Immature natural killer cell (primary cell): ENCODE data around the gene PIP4K2A. TPM values are rescaled to one million over a fixed set of nuclear protein-coding genes. Genes with fewer than 3 reads are reported as not detected.
A peak's percentile ranks its signal among the peaks of the same experiment; 100 is the strongest.
"Not testable (repeated sequence)": the region's sequence is repeated elsewhere in the genome, so short reads cannot be mapped to it uniquely, and the experiment has no call there.

Experiments
- DNase-seq, 3 donors: peaks; one replicate each; pipeline ENCODE4 v3.0.0; 2022; ENCODE audit warnings: mixed read lengths in 1 of 3
- H3K27ac Mint-ChIP-seq, 6 donors: one replicate each; pipeline ENCODE4 v1.8.0; 2020; ENCODE audit warnings: mixed read lengths in 6 of 6, mild to moderate bottlenecking in 5 of 6, inconsistent platforms in 4 of 6, moderate library complexity in 3 of 6
- H3K27me3 Mint-ChIP-seq, 3 donors: one replicate each; pipeline ENCODE4 v1.8.0; 2020 to 2021; ENCODE audit warnings: low read depth in 3 of 3, mild to moderate bottlenecking in 3 of 3, mixed read lengths in 3 of 3, moderate library complexity in 3 of 3, inconsistent platforms in 1 of 3
- H3K36me3 Mint-ChIP-seq, 3 donors: one replicate each; pipeline ENCODE4 v1.8.0; 2020; ENCODE audit warnings: mixed read lengths in 3 of 3, inconsistent platforms in 2 of 3, mild to moderate bottlenecking in 2 of 3
- H3K4me1 Mint-ChIP-seq, 2 donors: one replicate each; pipeline ENCODE4 v1.8.0; 2020; ENCODE audit warnings: inconsistent platforms in 2 of 2, mild to moderate bottlenecking in 2 of 2, mixed read lengths in 2 of 2, moderate library complexity in 1 of 2
- H3K4me3 Mint-ChIP-seq, 5 donors: one replicate each; pipeline ENCODE4 v1.8.0; 2020; ENCODE audit warnings: mild to moderate bottlenecking in 5 of 5, mixed read lengths in 5 of 5, inconsistent platforms in 3 of 5, moderate library complexity in 3 of 5
- H3K9me3 Mint-ChIP-seq, 6 donors: one replicate each; pipeline ENCODE4 v1.8.0; 2020; ENCODE audit warnings: mild to moderate bottlenecking in 6 of 6, mixed read lengths in 6 of 6, inconsistent platforms in 4 of 6, moderate library complexity in 3 of 6
- polyA plus RNA-seq, 3 donors: library from polyadenylated mRNA; unstranded; fragments of 300-500 nt; fragmentation: Illumina TruSeq; gene quantifications; one replicate each; pipeline ENCODE4 v1.2.3, GENCODE V29; 2021

The PIP4K2A gene
- polyA plus RNA-seq, 3 donors from 2014 or later, result 62.9 to 138 (median 80.3) TPM

GRCh38 chr10:22733992-22734391 lies 19.6 kb upstream of the PIP4K2A start:
- Mint-ChIP-seq H3K27ac (no peak overlapping the region), H3K9me3 (no peaks in the 10 kb centered on the region), H3K36me3 (no peaks in the 10 kb centered on the region), H3K4me3 (no peak overlapping the region), H3K4me1 (no peaks in the 10 kb centered on the region), H3K27me3 (peaks cover 2 to 17% (median 4%) of the 10 kb centered on the region in 3 donors)
- DNase-seq, result no peak

GRCh38 chr10:22727663-22728062 lies 13.3 kb upstream of the PIP4K2A start:
- no peak for DNase-seq
- H3K36me3 Mint-ChIP-seq, result no peaks in the 10 kb centered on the region
- H3K4me1 Mint-ChIP-seq, result peaks cover 18 to 23% of the 10 kb centered on the region in 2 donors
- no peaks in the 10 kb centered on the region for H3K9me3 Mint-ChIP-seq
- H3K27me3 Mint-ChIP-seq, result peaks cover 2% of the 10 kb centered on the region in 3 donors
- H3K27ac Mint-ChIP-seq, result peak overlapping the region in 1 of 6 donors; percentile 40
- H3K4me3 Mint-ChIP-seq, result no peak overlapping the region

GRCh38 chr10:22727112-22727511 lies 12.7 kb upstream of the PIP4K2A start:
- H3K9me3 Mint-ChIP-seq, result no peaks in the 10 kb centered on the region
- H3K36me3 Mint-ChIP-seq, result no peaks in the 10 kb centered on the region
- H3K4me3 Mint-ChIP-seq, result peak overlapping the region in 4 of 5 donors; percentile 15 to 59 (median 30)
- peaks cover 18 to 23% of the 10 kb centered on the region in 2 donors for H3K4me1 Mint-ChIP-seq
- peak overlapping the region in 4 of 6 donors; percentile 8 to 70 (median 38) for H3K27ac Mint-ChIP-seq
- H3K27me3 Mint-ChIP-seq, result peaks cover 0 to 2% (median 2%) of the 10 kb centered on the region in 3 donors
- peak in 2 of 3 donors; percentile 26 to 46 for DNase-seq

- Mint-ChIP-seq H3K4me3 (no peak overlapping the region), H3K4me1 (peaks cover 18 to 23% of the 10 kb centered on the region in 2 donors), H3K27me3 (peaks cover 0 to 2% (median 0%) of the 10 kb centered on the region in 3 donors), H3K36me3 (no peaks in the 10 kb centered on the region), H3K27ac (no peak overlapping the region), H3K9me3 (no peaks in the 10 kb centered on the region)
- no peak for DNase-seq
Measured at GRCh38 chr10:22724773-22725172, 10.4 kb upstream of the PIP4K2A start.

DNA sequence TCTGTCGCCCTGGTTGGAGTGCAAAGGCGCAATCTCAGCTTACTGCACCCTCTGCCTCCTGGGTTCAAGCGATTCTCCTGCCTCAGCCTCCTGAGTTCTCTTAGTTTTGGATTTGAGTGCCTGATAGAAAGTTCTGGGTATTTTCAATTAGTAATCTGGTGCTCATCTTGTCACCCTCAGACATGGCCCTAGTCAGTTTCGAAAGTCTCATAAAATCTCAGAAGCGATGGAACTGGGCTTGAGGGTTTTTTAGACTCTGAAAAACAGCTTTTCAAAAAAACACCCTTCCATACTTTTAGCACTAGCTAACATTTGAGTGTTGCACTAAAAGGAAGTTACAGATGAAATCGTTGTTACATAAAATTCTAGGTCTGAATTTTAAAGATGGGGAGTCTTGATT lies 9.4 kb upstream of the PIP4K2A start:
- peaks cover 18 to 23% of the 10 kb centered on the region in 2 donors for H3K4me1 Mint-ChIP-seq
- H3K4me3 Mint-ChIP-seq, result no peak overlapping the region
- no peaks in the 10 kb centered on the region for H3K9me3 Mint-ChIP-seq

GRCh38 chr10:22723343-22723779 lies 9.0 kb upstream of the PIP4K2A start:
- peaks cover 18 to 20% of the 10 kb centered on the region in 2 donors for H3K4me1 Mint-ChIP-seq
- DNase-seq, result no peak
- H3K27me3 Mint-ChIP-seq, result peaks cover 0 to 2% (median 0%) of the 10 kb centered on the region in 3 donors
- H3K4me3 Mint-ChIP-seq, result no peak overlapping the region
- H3K27ac Mint-ChIP-seq, result peak overlapping the region in 1 of 6 donors; percentile 21
- H3K36me3 Mint-ChIP-seq, result no peaks in the 10 kb centered on the region
- H3K9me3 Mint-ChIP-seq, result no peaks in the 10 kb centered on the region

More for the DNA sequence above, 9.4 kb upstream of the PIP4K2A start:
- H3K27me3 Mint-ChIP-seq, result peaks cover 0 to 2% (median 0%) of the 10 kb centered on the region in 3 donors
- no peak overlapping the region for H3K27ac Mint-ChIP-seq
- no peaks in the 10 kb centered on the region for H3K36me3 Mint-ChIP-seq
- DNase-seq, result no peak

DNA sequence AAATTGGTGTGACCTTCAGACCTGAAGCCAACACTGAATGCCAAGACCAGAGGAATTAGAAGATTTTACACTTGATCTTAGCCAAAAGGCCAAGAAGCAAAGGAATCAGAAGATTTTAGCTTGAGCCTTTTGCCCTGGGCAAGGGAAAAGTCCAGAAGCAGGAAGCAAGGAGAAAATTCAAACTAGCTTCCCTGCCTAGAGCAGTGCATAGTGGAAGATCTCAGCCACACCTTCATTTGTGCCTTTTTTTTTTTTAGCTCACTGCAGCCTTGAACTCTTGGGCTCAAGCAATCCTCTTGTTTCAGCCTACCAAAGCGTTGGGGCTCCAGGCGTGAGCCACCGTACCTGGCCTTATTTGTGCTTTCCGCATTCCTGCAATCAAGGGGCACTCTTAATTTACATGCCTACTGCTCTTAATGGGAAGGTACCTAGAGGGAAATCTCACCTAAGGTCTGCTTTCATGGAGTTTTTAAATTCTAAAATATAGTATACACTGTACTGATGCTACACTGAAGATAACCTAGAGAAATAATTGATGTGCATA lies 8.3 kb upstream of the PIP4K2A start:
- Mint-ChIP-seq H3K27me3 (peaks cover 0 to 2% (median 0%) of the 10 kb centered on the region in 3 donors), H3K9me3 (no peaks in the 10 kb centered on the region), H3K4me3 (no peak overlapping the region), H3K27ac (no peak overlapping the region), H3K36me3 (no peaks in the 10 kb centered on the region), H3K4me1 (peaks cover 15 to 16% of the 10 kb centered on the region in 2 donors)
- no peak for DNase-seq

- Mint-ChIP-seq H3K9me3 (no peaks in the 10 kb centered on the region), H3K4me1 (no peaks in the 10 kb centered on the region), H3K27me3 (peaks cover 0 to 2% (median 0%) of the 10 kb centered on the region in 3 donors), H3K4me3 (no peak overlapping the region), H3K27ac (no peak overlapping the region), H3K36me3 (no peaks in the 10 kb centered on the region)
- no peak for DNase-seq
Measured at GRCh38 chr10:22720667-22721066, 6.3 kb upstream of the PIP4K2A start.

DNA sequence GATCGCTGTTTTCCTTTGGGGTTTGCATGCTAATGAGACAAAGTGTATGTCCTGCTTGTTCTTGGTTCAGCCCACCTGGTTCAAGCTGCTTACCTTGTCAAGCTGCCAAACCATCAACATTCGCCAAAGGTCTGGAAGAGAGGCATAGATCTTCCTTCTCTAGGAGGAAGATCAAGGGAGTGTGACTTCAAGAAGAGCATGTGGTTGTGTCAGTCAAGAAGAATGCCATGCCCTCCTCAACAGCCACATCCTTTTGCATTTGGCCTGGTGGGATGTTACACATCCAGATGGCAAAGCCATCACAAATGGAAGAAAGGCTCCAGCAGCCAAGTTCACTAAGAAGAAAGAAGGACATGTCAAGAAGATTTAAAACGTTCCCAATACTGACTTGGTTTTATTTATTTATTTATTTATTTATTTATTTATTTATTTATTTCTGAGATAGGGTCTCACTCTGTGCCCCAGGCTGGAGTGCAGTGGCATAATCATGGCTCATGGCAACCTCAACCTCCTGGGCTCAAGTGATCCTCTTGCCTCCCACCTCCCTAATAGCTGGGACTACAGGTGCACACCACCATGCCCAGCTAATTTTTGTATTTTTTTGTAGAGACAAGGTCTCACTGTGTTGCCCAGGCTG lies 5.1 kb upstream of the PIP4K2A start:
- no peak for DNase-seq
- no peak overlapping the region for H3K4me3 Mint-ChIP-seq
- H3K36me3 Mint-ChIP-seq, result no peaks in the 10 kb centered on the region
- peaks cover 0 to 8% (median 7%) of the 10 kb centered on the region in 3 donors for H3K27me3 Mint-ChIP-seq
- H3K4me1 Mint-ChIP-seq, result peaks cover 7 to 8% of the 10 kb centered on the region in 2 donors
- no peaks in the 10 kb centered on the region for H3K9me3 Mint-ChIP-seq
- H3K27ac Mint-ChIP-seq, result no peak overlapping the region

GRCh38 chr10:22718659-22719058 lies 4.3 kb upstream of the PIP4K2A start:
- not testable (repeated sequence) for DNase-seq, H3K27me3 Mint-ChIP-seq, H3K4me3 Mint-ChIP-seq, H3K36me3 Mint-ChIP-seq, H3K9me3 Mint-ChIP-seq, H3K4me1 Mint-ChIP-seq, H3K27ac Mint-ChIP-seq

GRCh38 chr10:22717728-22718127 lies 3.4 kb upstream of the PIP4K2A start:
- Mint-ChIP-seq H3K9me3 (no peaks in the 10 kb centered on the region), H3K27me3 (peaks cover 0 to 16% (median 10%) of the 10 kb centered on the region in 3 donors), H3K4me1 (peaks cover 8 to 10% of the 10 kb centered on the region in 2 donors), H3K36me3 (no peaks in the 10 kb centered on the region), H3K27ac (no peak overlapping the region), H3K4me3 (no peak overlapping the region)
- no peak for DNase-seq

DNA sequence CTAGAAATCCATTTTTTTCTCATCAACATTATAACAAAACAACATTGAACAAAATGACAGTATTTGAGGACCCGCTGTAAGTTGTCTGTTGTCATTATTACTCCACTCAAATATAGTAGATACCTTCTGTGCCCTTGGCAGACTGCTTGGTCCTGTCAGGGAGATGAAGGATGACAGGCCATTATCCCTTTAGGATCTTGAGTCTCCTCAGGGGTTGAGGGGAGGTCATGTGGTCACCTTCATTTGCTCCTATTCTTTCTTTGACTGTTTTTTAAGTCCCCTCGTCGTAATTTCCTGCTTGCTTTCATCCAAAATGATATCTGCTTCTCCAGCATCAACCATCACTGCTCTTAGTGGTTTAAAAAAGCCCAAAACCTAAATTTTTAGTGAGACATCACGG lies 2.6 kb upstream of the PIP4K2A start:
- no peaks in the 10 kb centered on the region for H3K36me3 Mint-ChIP-seq
- DNase-seq, result no peak
- no peak overlapping the region for H3K4me3 Mint-ChIP-seq
- H3K9me3 Mint-ChIP-seq, result no peaks in the 10 kb centered on the region
- H3K27me3 Mint-ChIP-seq, result peaks cover 0 to 23% (median 10%) of the 10 kb centered on the region in 3 donors
- peaks cover 13 to 17% of the 10 kb centered on the region in 2 donors for H3K4me1 Mint-ChIP-seq
- H3K27ac Mint-ChIP-seq, result no peak overlapping the region

GRCh38 chr10:22715290-22715625 lies 880 bp upstream of the PIP4K2A start:
- H3K27me3 Mint-ChIP-seq, result peaks cover 0 to 24% (median 10%) of the 10 kb centered on the region in 3 donors
- no peaks in the 10 kb centered on the region for H3K36me3 Mint-ChIP-seq
- H3K4me3 Mint-ChIP-seq, result peak overlapping the region; percentile 78 to 85 (median 80)
- no peak for DNase-seq
- H3K27ac Mint-ChIP-seq, result peak overlapping the region; percentile 81 to 97 (median 86)
- peaks cover 28 to 34% of the 10 kb centered on the region in 2 donors for H3K4me1 Mint-ChIP-seq
- H3K9me3 Mint-ChIP-seq, result no peaks in the 10 kb centered on the region

DNA sequence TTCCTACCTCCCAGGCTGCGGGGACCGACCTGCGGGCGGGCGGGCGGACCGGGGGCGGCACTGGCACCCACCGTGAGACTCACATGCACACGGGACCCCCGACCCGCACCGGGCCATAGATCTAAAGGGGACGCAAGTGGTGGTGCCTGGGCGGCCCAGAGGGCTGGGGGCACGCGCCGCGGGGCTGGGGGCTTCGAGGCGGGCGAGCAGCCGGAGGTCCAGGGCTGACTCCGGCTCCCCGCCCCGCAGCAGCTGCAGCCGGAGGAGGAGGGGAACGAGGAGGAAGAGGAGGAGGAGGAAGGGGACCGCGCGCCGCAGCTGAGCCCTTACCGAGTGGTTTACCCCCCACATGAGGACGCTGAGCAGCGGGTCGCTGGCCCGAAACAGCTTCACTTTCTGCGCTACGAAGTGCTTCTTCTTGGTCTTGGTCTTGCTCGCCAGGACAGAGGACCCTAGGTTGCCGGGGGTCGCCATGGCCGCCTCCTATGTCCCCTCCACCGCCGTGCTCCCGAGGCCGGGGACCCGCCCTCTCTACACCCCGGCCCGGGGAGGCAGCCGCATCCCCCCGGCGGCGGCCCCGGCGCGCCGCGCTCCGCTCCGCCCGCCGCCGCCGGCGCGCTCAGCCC lies 412 bp downstream of the PIP4K2A start:
- peak in 1 of 3 donors; percentile 28 for DNase-seq
- H3K27me3 Mint-ChIP-seq, result peaks cover 0 to 24% (median 10%) of the 10 kb centered on the region in 3 donors
- peak overlapping the region; percentile 74 to 98 (median 96) for H3K4me3 Mint-ChIP-seq
- peaks cover 41 to 47% of the 10 kb centered on the region in 2 donors for H3K4me1 Mint-ChIP-seq
- no peaks in the 10 kb centered on the region for H3K9me3 Mint-ChIP-seq
- peak overlapping the region; percentile 42 to 93 (median 78) for H3K27ac Mint-ChIP-seq
- no peaks in the 10 kb centered on the region for H3K36me3 Mint-ChIP-seq
